G401 (cell line): ENCODE results near the gene DOCK3. TPM values are rescaled to one million over a fixed set of nuclear protein-coding genes. Genes with fewer than 3 reads are reported as not detected.
"Not testable (repeated sequence)": the region's sequence is repeated elsewhere in the genome, so short reads cannot be mapped to it uniquely, and the experiment has no call there.

Experiments used
- DNase-seq: peaks from one replicate; pipeline ENCODE4 v3.0.0-alpha.2; 2015; ENCODE audit warnings: low spot score
- in situ Hi-C: cut with HindIII; loops from 2 replicates; pipeline ENCODE4 v1.10.0; 2016; ENCODE audit warnings: low sequenced_read_pairs, mixed read lengths
- total RNA-seq: library from RNA; depleted of rRNA; stranded (reverse); fragments of >200 nt; shearing (Covaris generic); gene quantifications from 2 replicates; pipeline ENCODE4 v1.2.3, GENCODE V29; 2014

DOCK3 gene
- total RNA-seq, 1 experiment from 2014 or later: 1.7 TPM

- no peak for DNase-seq
- in situ Hi-C loops: no loop called here
Measured at GRCh38 chr3:50749822-50750221, 75.1 kb downstream of the DOCK3 start.

GRCh38 chr3:50759015-50759414 lies 84.3 kb downstream of the DOCK3 start:
- in situ Hi-C loops: no loop called here
- no peak for DNase-seq

GRCh38 chr3:50777680-50778079 lies 103.0 kb downstream of the DOCK3 start:
- in situ Hi-C loops: no loop called here
- DNase-seq: no peak

- DNase-seq, in situ Hi-C loops: not testable (repeated sequence)
Measured at GRCh38 chr3:50781766-50782165, 107.0 kb downstream of the DOCK3 start.

GRCh38 chr3:50786631-50787030 lies 111.9 kb downstream of the DOCK3 start:
- in situ Hi-C loops: no loop called here
- no peak for DNase-seq

GRCh38 chr3:50790894-50791293 lies 116.2 kb downstream of the DOCK3 start:
- in situ Hi-C loops, DNase-seq: not testable (repeated sequence)

- in situ Hi-C loops: no loop called here
- DNase-seq: no peak
Measured at GRCh38 chr3:50792568-50792967, 117.8 kb downstream of the DOCK3 start.

GRCh38 chr3:50803805-50804204 lies 129.1 kb downstream of the DOCK3 start:
- not testable (repeated sequence) for DNase-seq

GRCh38 chr3:50804376-50804775 lies 129.6 kb downstream of the DOCK3 start:
- DNase-seq, in situ Hi-C loops: not testable (repeated sequence)

More at GRCh38 chr3:50803805-50804204, 129.1 kb downstream of the DOCK3 start:
- in situ Hi-C loops: not testable (repeated sequence)

GRCh38 chr3:50805321-50805720 lies 130.6 kb downstream of the DOCK3 start:
- no peak for DNase-seq
- in situ Hi-C loops: no loop called here

- in situ Hi-C loops: no loop called here
- no peak for DNase-seq
Measured at GRCh38 chr3:50806031-50806430, 131.3 kb downstream of the DOCK3 start.

GRCh38 chr3:50806806-50807205 lies 132.1 kb downstream of the DOCK3 start:
- in situ Hi-C loops: no loop called here
- no peak for DNase-seq

GRCh38 chr3:50807266-50807665 lies 132.5 kb downstream of the DOCK3 start:
- in situ Hi-C loops: no loop called here
- no peak for DNase-seq

GRCh38 chr3:50811893-50812292 lies 137.2 kb downstream of the DOCK3 start:
- DNase-seq: no peak
- in situ Hi-C loops: no loop called here

GRCh38 chr3:50815844-50816243 lies 141.1 kb downstream of the DOCK3 start:
- in situ Hi-C loops: no loop called here

GRCh38 chr3:50816894-50817293 lies 142.2 kb downstream of the DOCK3 start:
- no peak for DNase-seq

More at GRCh38 chr3:50815844-50816243, 141.1 kb downstream of the DOCK3 start:
- DNase-seq: no peak

GRCh38 chr3:50817756-50818529 lies 143.2 kb downstream of the DOCK3 start:
- in situ Hi-C loops: no loop called here
- DNase-seq: peak; percentile 27

More at GRCh38 chr3:50816894-50817293, 142.2 kb downstream of the DOCK3 start:
- in situ Hi-C loops: no loop called here

- no peak for DNase-seq
- in situ Hi-C loops: no loop called here
Measured at GRCh38 chr3:50819882-50820281, 145.2 kb downstream of the DOCK3 start.

- in situ Hi-C loops: no loop called here
- DNase-seq: no peak
Measured at GRCh38 chr3:50825841-50826240, 151.1 kb downstream of the DOCK3 start.

GRCh38 chr3:50830451-50830850 lies 155.7 kb downstream of the DOCK3 start:
- no peak for DNase-seq
- in situ Hi-C loops: no loop called here

GRCh38 chr3:50831009-50831408 lies 156.3 kb downstream of the DOCK3 start:
- in situ Hi-C loops, DNase-seq: not testable (repeated sequence)
